Endothelial cell of umbilical vein (primary cell): ENCODE measurements around the gene YBX1. TPM values are rescaled to one million over a fixed set of nuclear protein-coding genes. Genes with fewer than 3 reads are reported as not detected.

ENCODE experiments used
- BruUV-seq: library from RNA; stranded (reverse); fragments of 400-500 nt; replicated peaks from 2 replicates; lab custom pipeline; 2021; lab: Mats Ljungman, UMichigan
- CTCF ChIA-PET: fragments of 300-600, 350-600 bp; sonication (Branson Sonifier 250); formaldehyde crosslinking; loops from one replicate; lab custom pipeline; 2021; ENCODE audit warnings: antibody characterized with exemption, inconsistent platforms; lab: Charles Lee
- POLR2A ChIA-PET: fragments of 300-600, 350-600 bp; sonication (Branson Sonifier 250); formaldehyde crosslinking; loops from one replicate; lab custom pipeline; 2021; ENCODE audit warnings: antibody characterized with exemption, inconsistent platforms; lab: Charles Lee
- DNase-seq: peaks from one replicate; pipeline ENCODE4 v3.0.0-alpha.2; 2011; ENCODE audit warnings: low read depth, low spot score
- FAIRE-seq: peaks from 2 replicates; lab custom pipeline; 2011; peaks lifted over from hg19 to GRCh38; lab: Jason Lieb, UNC
- H2AFZ ChIP-seq: 2 replicates; pipeline ENCODE4 v1.6.0; 2012; ENCODE audit warnings: low read depth, low read length, control low read depth, inconsistent platforms
- H3K27ac ChIP-seq: 2 replicates; pipeline ENCODE4 v1.5.1; 2011; ENCODE audit warnings: low read depth, mild to moderate bottlenecking, control low read depth, low read length, moderate library complexity; ENCODE audit not compliant: insufficient read depth
- H3K27me3 ChIP-seq, 2 experiments: 2 replicates each; pipeline versions ENCODE4 v1.6.0 to v1.6.1; 2011; ENCODE audit warnings: low read length in 2 of 2, mixed read lengths in 1 of 2; ENCODE audit not compliant: control insufficient read depth in 2 of 2, insufficient read depth in 2 of 2
- H3K36me3 ChIP-seq, 2 experiments: 2 replicates in 1 of 2; 3 replicates in 1 of 2; pipeline ENCODE4 v1.5.1; 2011; ENCODE audit warnings: low read length in 2 of 2, mild to moderate bottlenecking in 1 of 2, moderate library complexity in 1 of 2; ENCODE audit not compliant: control insufficient read depth in 2 of 2, insufficient read depth in 2 of 2; ENCODE audit errors: extremely low read depth in 1 of 2
- H3K4me1 ChIP-seq: 3 replicates; pipeline ENCODE4 v1.5.1; 2011; ENCODE audit warnings: mild to moderate bottlenecking, low read length; ENCODE audit not compliant: control insufficient read depth, insufficient read depth; ENCODE audit errors: extremely low read depth
- H3K4me2 ChIP-seq: 2 replicates; pipeline ENCODE4 v1.6.1; 2011; ENCODE audit warnings: low read length, control low read depth, mixed read lengths; ENCODE audit not compliant: insufficient read depth
- H3K4me3 ChIP-seq, 3 experiments: fragments of 200-600 bp in 1 of 3; sonication (generic), shearing (Covaris generic) in 1 of 3; replicated peaks in 1 of 3; 2 replicates each; pipeline ENCODE4 v1.5.1; 2011 to 2016; ENCODE audit warnings: control low read depth in 3 of 3, low read length in 3 of 3, mild to moderate bottlenecking in 2 of 3, inconsistent platforms in 1 of 3, low read depth in 1 of 3, moderate library complexity in 1 of 3; ENCODE audit not compliant: insufficient read depth in 1 of 3
- H3K79me2 ChIP-seq: 2 replicates; pipeline ENCODE4 v1.6.0; 2012; ENCODE audit warnings: low read length, inconsistent platforms; ENCODE audit not compliant: control insufficient read depth, insufficient read depth
- H3K9ac ChIP-seq: replicated peaks from 2 replicates; pipeline ENCODE3; 2011; ENCODE audit warnings: low read length, control low read depth; ENCODE audit not compliant: insufficient read depth; ENCODE audit errors: extremely low read depth
- H3K9me1 ChIP-seq: replicated peaks from 3 replicates; pipeline ENCODE4 v1.6.0; 2011; ENCODE audit warnings: mild to moderate bottlenecking, low read length; ENCODE audit not compliant: control insufficient read depth, insufficient read depth; ENCODE audit errors: extremely low read depth
- H3K9me3 ChIP-seq: replicated peaks from 2 replicates; pipeline ENCODE4 v1.5.1; 2012; ENCODE audit warnings: low read length, inconsistent platforms; ENCODE audit not compliant: control insufficient read depth, insufficient read depth
- H4K20me1 ChIP-seq: replicated peaks from 2 replicates; pipeline ENCODE3; 2011; ENCODE audit warnings: mild to moderate bottlenecking, low read length; ENCODE audit not compliant: control insufficient read depth, insufficient read depth; ENCODE audit errors: extremely low read depth
- EZH2 ChIP-seq: IDR thresholded peaks from 2 replicates; pipeline ENCODE4 v1.6.1; 2012; ENCODE audit warnings: borderline replicate concordance, low read depth, mild to moderate bottlenecking, moderate library complexity, low read length, inconsistent platforms; ENCODE audit not compliant: severe bottlenecking
- FOS ChIP-seq: IDR thresholded peaks from 2 replicates; pipeline ENCODE4 v1.6.1; 2011; ENCODE audit warnings: mild to moderate bottlenecking, low read length, moderate library complexity, borderline replicate concordance; ENCODE audit not compliant: insufficient read depth
- GATA2 ChIP-seq: IDR thresholded peaks from 2 replicates; pipeline ENCODE4 v1.7.0; 2011; ENCODE audit warnings: low read depth, mild to moderate bottlenecking, moderate library complexity, mixed read lengths, low read length; ENCODE audit not compliant: insufficient read length, insufficient read depth
- JUN ChIP-seq: IDR thresholded peaks from 2 replicates; pipeline ENCODE4 v1.6.1; 2011; ENCODE audit warnings: borderline replicate concordance, low read depth; ENCODE audit not compliant: insufficient read length, insufficient read depth
- MAX ChIP-seq: IDR thresholded peaks from 2 replicates; pipeline ENCODE4 v1.6.1; 2011; ENCODE audit not compliant: insufficient read depth, insufficient read length
- MYC ChIP-seq: IDR thresholded peaks from one replicate; pipeline ENCODE4 v1.6.1; 2011; ENCODE audit warnings: mild to moderate bottlenecking, low read depth, low read length
- POLR2A ChIP-seq: IDR thresholded peaks from 2 replicates; pipeline ENCODE4 v1.6.1; 2012; ENCODE audit warnings: low read depth, mild to moderate bottlenecking, control low read depth, low read length
- POLR2AphosphoS5 ChIP-seq: IDR thresholded peaks from 2 replicates; pipeline ENCODE4 v1.6.1; 2012; ENCODE audit warnings: low read depth, mild to moderate bottlenecking, control low read depth, low read length, moderate library complexity; ENCODE audit not compliant: insufficient read depth
- dilution Hi-C: fragments of 300-500 bp; cut with MboI; formaldehyde crosslinking; loops from one replicate; pipeline ENCODE4 v1.15.0; 2019; ENCODE audit warnings: low sequenced_read_pairs; ENCODE audit not compliant: extremely low pct_ligation_motif_present
- intact Hi-C: fragments of 100-400 bp; cut with micrococcal nuclease; formaldehyde crosslinking; loops from one replicate; pipeline ENCODE4 v1.10.0; 2022
- polyA plus RNA-seq, 4 experiments: library from polyadenylated mRNA; depleted of rRNA in 3 of 4; stranded (reverse) in 3 of 4; unstranded in 1 of 4; fragments of >200 nt; gene quantifications; 2 replicates each; pipeline versions ENCODE4 v1.2.1 to v1.2.3, GENCODE V29; 2011 to 2012; ENCODE audit warnings: missing spikeins in 1 of 4
- total RNA-seq: library from RNA; stranded (reverse); gene quantifications from 2 replicates; pipeline ENCODE4 v1.2.3, GENCODE V29; 2021
- TF ChIP-seq, protein P1 (sequence below), 2 donors: IDR thresholded peaks; 1 replicate in 1 of 2; 2 replicates in 1 of 2; pipeline ENCODE4 v1.5.1; 2011; ENCODE audit warnings: low read length in 2 of 2, mild to moderate bottlenecking in 2 of 2, moderate library complexity in 2 of 2, control low read depth in 1 of 2, inconsistent platforms in 1 of 2, low read depth in 1 of 2; ENCODE audit not compliant: insufficient read depth in 1 of 2; ENCODE audit errors: extremely low read depth in 1 of 2

The YBX1 gene
- total and polyA plus RNA-seq, 2 donors (not counting 3 experiments of a cell fraction or from before 2014, with no cell fraction given): 430 to 783 TPM

- BruUV-seq: no TSS peak
- Histone ChIP-seq H3K4me1 (peaks cover 11% of the 10 kb centered on the region), H3K36me3 (peaks cover 9 to 10% of the 10 kb centered on the region in 2 experiments), H3K4me2 (no peak overlapping the region), H4K20me1 (no peaks in the 10 kb centered on the region), H3K9ac (no peak overlapping the region), H2AFZ (no peak overlapping the region), H3K4me3 (no peak overlapping the region), H3K79me2 (no peaks in the 10 kb centered on the region), H3K27ac (no peak overlapping the region), H3K27me3 (no peaks in the 10 kb centered on the region), H3K9me3 (no peaks in the 10 kb centered on the region), H3K9me1 (no peaks in the 10 kb centered on the region)
- CTCF ChIA-PET: interaction anchor here (1.6 kb wide), 1 partner anchor 10 kb away, joined by 3 read pairs; no protein-coding TSS in a partner anchor
- TF ChIP-seq POLR2AphosphoS5 (no peak), POLR2A (no peak), FOS (no peak), GATA2 (no peak), MAX (no peak), MYC (no peak), JUN (no peak), EZH2 (no peak)
- TF ChIP-seq, protein P1, sequence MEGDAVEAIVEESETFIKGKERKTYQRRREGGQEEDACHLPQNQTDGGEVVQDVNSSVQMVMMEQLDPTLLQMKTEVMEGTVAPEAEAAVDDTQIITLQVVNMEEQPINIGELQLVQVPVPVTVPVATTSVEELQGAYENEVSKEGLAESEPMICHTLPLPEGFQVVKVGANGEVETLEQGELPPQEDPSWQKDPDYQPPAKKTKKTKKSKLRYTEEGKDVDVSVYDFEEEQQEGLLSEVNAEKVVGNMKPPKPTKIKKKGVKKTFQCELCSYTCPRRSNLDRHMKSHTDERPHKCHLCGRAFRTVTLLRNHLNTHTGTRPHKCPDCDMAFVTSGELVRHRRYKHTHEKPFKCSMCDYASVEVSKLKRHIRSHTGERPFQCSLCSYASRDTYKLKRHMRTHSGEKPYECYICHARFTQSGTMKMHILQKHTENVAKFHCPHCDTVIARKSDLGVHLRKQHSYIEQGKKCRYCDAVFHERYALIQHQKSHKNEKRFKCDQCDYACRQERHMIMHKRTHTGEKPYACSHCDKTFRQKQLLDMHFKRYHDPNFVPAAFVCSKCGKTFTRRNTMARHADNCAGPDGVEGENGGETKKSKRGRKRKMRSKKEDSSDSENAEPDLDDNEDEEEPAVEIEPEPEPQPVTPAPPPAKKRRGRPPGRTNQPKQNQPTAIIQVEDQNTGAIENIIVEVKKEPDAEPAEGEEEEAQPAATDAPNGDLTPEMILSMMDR (IDR thresholded peaks at IDR 0.05; ENCODE audit: extremely low read depth in 1 of 2, insufficient read depth in 1 of 2, low read depth in 1 of 2, low read length in 2 of 2): no peak
- intact Hi-C loops: no loop called here
- DNase-seq: no peak
- POLR2A ChIA-PET: interaction anchor here (1.3 kb wide), 1 partner anchor 13 kb away, joined by 3 read pairs; no protein-coding TSS in a partner anchor
- FAIRE-seq: no peak
- dilution Hi-C loops: no loop called here
Observed at GRCh38 chr1:42670425-42670824, 11.8 kb upstream of the YBX1 start.
